H9 (cell line): ENCODE measurements around the gene SIN3A. TPM values are rescaled to one million over a fixed set of nuclear protein-coding genes. Genes with fewer than 3 reads are reported as not detected.

Experiments
- DNase-seq: peaks from one replicate; pipeline ENCODE4 v3.0.0-alpha.2; 2017
- H2AFZ ChIP-seq: one replicate; pipeline ENCODE4 v1.6.1; 2013; ENCODE audit warnings: mild to moderate bottlenecking, low read length, control low read depth, moderate library complexity
- H2AK5ac ChIP-seq: 2 replicates; pipeline ENCODE4 v1.6.1; 2013; ENCODE audit warnings: low read length, control low read depth, mixed read lengths; ENCODE audit not compliant: insufficient read length
- H2BK120ac ChIP-seq: one replicate; pipeline ENCODE4 v1.6.1; 2013; ENCODE audit warnings: low read depth, mild to moderate bottlenecking, low read length, control low read depth, inconsistent platforms; ENCODE audit not compliant: poor library complexity, severe bottlenecking
- H2BK12ac ChIP-seq: 2 replicates; pipeline ENCODE4 v1.6.1; 2013; ENCODE audit warnings: low read length, control low read depth, mixed read lengths, low read depth; ENCODE audit not compliant: insufficient read length
- H2BK15ac ChIP-seq: 2 replicates; pipeline ENCODE4 v1.6.1; 2013; ENCODE audit warnings: low read depth, low read length, control low read depth
- H2BK20ac ChIP-seq: one replicate; pipeline ENCODE4 v1.6.1; 2013; ENCODE audit warnings: low read depth, mild to moderate bottlenecking, low read length, control low read depth, inconsistent platforms; ENCODE audit not compliant: poor library complexity, severe bottlenecking
- H2BK5ac ChIP-seq: 2 replicates; pipeline ENCODE4 v1.6.1; 2013; ENCODE audit warnings: low read length, control low read depth, mixed read lengths; ENCODE audit not compliant: insufficient read length
- H3K14ac ChIP-seq: 2 replicates; pipeline ENCODE4 v1.6.1; 2013; ENCODE audit warnings: low read length, control low read depth; ENCODE audit not compliant: insufficient read depth
- H3K18ac ChIP-seq: 2 replicates; pipeline ENCODE4 v1.6.1; 2013; ENCODE audit warnings: low read depth, mild to moderate bottlenecking, mixed read lengths, low read length, control low read depth; ENCODE audit not compliant: insufficient read length
- H3K23ac ChIP-seq: 2 replicates; pipeline ENCODE4 v1.6.1; 2013; ENCODE audit warnings: low read length, control low read depth, mixed read lengths, low read depth; ENCODE audit not compliant: insufficient read length
- H3K23me2 ChIP-seq: 2 replicates; pipeline ENCODE4 v1.6.1; 2013; ENCODE audit warnings: low read depth, mild to moderate bottlenecking, mixed read lengths, low read length, control low read depth; ENCODE audit not compliant: insufficient read length, poor library complexity, severe bottlenecking
- H3K27ac ChIP-seq: 2 replicates; pipeline ENCODE4 v1.5.1; 2013; ENCODE audit warnings: low read length, control low read depth, mixed read lengths, low read depth; ENCODE audit not compliant: insufficient read length
- H3K27me3 ChIP-seq: 2 replicates; pipeline ENCODE4 v1.6.1; 2013; ENCODE audit warnings: low read length, control low read depth, inconsistent platforms; ENCODE audit not compliant: insufficient read depth
- H3K4ac ChIP-seq: 2 replicates; pipeline ENCODE4 v1.6.1; 2013; ENCODE audit warnings: low read depth, mild to moderate bottlenecking, control low read depth, inconsistent platforms, low read length, moderate library complexity
- H3K4me1 ChIP-seq: 2 replicates; pipeline ENCODE4 v1.6.1; 2013; ENCODE audit warnings: low read length, control low read depth, inconsistent platforms; ENCODE audit not compliant: insufficient read depth
- H3K4me2 ChIP-seq: 2 replicates; pipeline ENCODE4 v1.6.1; 2013; ENCODE audit warnings: low read length, control low read depth, mixed read lengths; ENCODE audit not compliant: insufficient read length, insufficient read depth
- H3K56ac ChIP-seq: 2 replicates; pipeline ENCODE4 v1.6.1; 2013; ENCODE audit warnings: low read depth, mild to moderate bottlenecking, mixed read lengths, low read length, control low read depth; ENCODE audit not compliant: insufficient read length
- H3K79me1 ChIP-seq: 2 replicates; pipeline ENCODE4 v1.6.1; 2013; ENCODE audit warnings: low read depth, mild to moderate bottlenecking, moderate library complexity, low read length, control low read depth, inconsistent platforms; ENCODE audit not compliant: insufficient read depth, poor library complexity, severe bottlenecking
- H3K79me2 ChIP-seq: 2 replicates; pipeline ENCODE4 v1.6.1; 2013; ENCODE audit warnings: low read length, control low read depth, inconsistent platforms; ENCODE audit not compliant: insufficient read depth
- H3K9ac ChIP-seq: 2 replicates; pipeline ENCODE4 v1.6.1; 2013; ENCODE audit warnings: low read length, control low read depth, mixed read lengths; ENCODE audit not compliant: insufficient read length; ENCODE audit errors: extremely low read depth
- H3K9me3 ChIP-seq: one replicate; pipeline ENCODE4 v1.6.1; 2013; ENCODE audit warnings: low read depth, low read length, inconsistent platforms; ENCODE audit not compliant: control insufficient read depth
- H3T11ph ChIP-seq: one replicate; pipeline ENCODE4 v1.6.1; 2013; ENCODE audit warnings: mild to moderate bottlenecking, low read length, control low read depth, inconsistent platforms
- H4K20me1 ChIP-seq: one replicate; pipeline ENCODE4 v1.6.1; 2013; ENCODE audit not compliant: control insufficient read depth, insufficient read length, insufficient read depth
- H4K5ac ChIP-seq: 2 replicates; pipeline ENCODE4 v1.6.1; 2013; ENCODE audit warnings: low read depth, mild to moderate bottlenecking, mixed read lengths, low read length, control low read depth; ENCODE audit not compliant: insufficient read length
- H4K8ac ChIP-seq: replicated peaks from 2 replicates; pipeline ENCODE4 v1.6.1; 2013; ENCODE audit warnings: low read length, control low read depth, mixed read lengths, low read depth; ENCODE audit not compliant: insufficient read length
- H4K91ac ChIP-seq: 2 replicates; pipeline ENCODE4 v1.6.1; 2013; ENCODE audit warnings: low read depth, mild to moderate bottlenecking, moderate library complexity, mixed read lengths, low read length, control low read depth; ENCODE audit not compliant: insufficient read length
- H3K27ac Mint-ChIP-seq, 3 experiments: 2 replicates in 2 of 3; 3 replicates in 1 of 3; pipeline ENCODE4 v1.8.0; 2020 to 2021; ENCODE audit warnings: mixed read lengths in 3 of 3, mild to moderate bottlenecking in 1 of 3, moderate library complexity in 1 of 3
- H3K27me3 Mint-ChIP-seq: 2 replicates; pipeline ENCODE4 v1.8.0; 2021; ENCODE audit warnings: low read depth, mild to moderate bottlenecking, moderate library complexity, mixed read lengths
- H3K36me3 Mint-ChIP-seq, 3 experiments: 2 replicates in 2 of 3; 3 replicates in 1 of 3; pipeline ENCODE4 v1.8.0; 2020 to 2021; ENCODE audit warnings: low read depth in 3 of 3, mixed read lengths in 3 of 3; ENCODE audit not compliant: insufficient read depth in 1 of 3
- H3K4me1 Mint-ChIP-seq, 2 experiments: 2 replicates each; pipeline ENCODE4 v1.8.0; 2020; ENCODE audit warnings: mixed read lengths in 2 of 2
- H3K4me3 Mint-ChIP-seq, 2 experiments: 2 replicates in 1 of 2; 3 replicates in 1 of 2; pipeline ENCODE4 v1.8.0; 2020 to 2021; ENCODE audit warnings: mild to moderate bottlenecking in 2 of 2, mixed read lengths in 2 of 2, moderate library complexity in 1 of 2
- H3K9me3 Mint-ChIP-seq, 2 experiments: 2 replicates in 1 of 2; 3 replicates in 1 of 2; pipeline ENCODE4 v1.8.0; 2020; ENCODE audit warnings: mild to moderate bottlenecking in 2 of 2, mixed read lengths in 2 of 2, moderate library complexity in 1 of 2
- CTCF ChIP-seq: fragments of 200-600 bp; sonication (generic); conservative IDR thresholded peaks from 3 replicates; pipeline ENCODE4 v1.8.0; 2021; ENCODE audit warnings: antibody characterized with exemption, mild to moderate bottlenecking
- WGBS: extraction: QIAGEN DNeasy Blood & Tissue Kit; methylation state at CpG from one replicate; pipeline ENCODE4 v1.1.7; 2013; ENCODE audit warnings: missing lambda C conversion rate, low lambda C conversion rate, mixed read lengths; ENCODE audit not compliant: insufficient read length; ENCODE audit errors: extremely low coverage; 5-methylcytosine and 5-hydroxymethylcytosine counted together
- total RNA-seq: library from RNA; stranded (reverse); gene quantifications from 2 replicates; pipeline ENCODE4 v1.2.1, GENCODE V29; 2021

Gene SIN3A
- total RNA-seq, 1 experiment from 2014 or later, result 102 TPM

GRCh38 chr15:75352186-75353080 is 99.1 kb downstream of the SIN3A start:
- H3K14ac ChIP-seq, result no peak overlapping the region
- H3K27ac ChIP-seq, result no peak overlapping the region
- Mint-ChIP-seq H3K4me3 (no peak overlapping the region), H3K9me3 (no peaks in the 10 kb centered on the region), H3K27ac (no peak overlapping the region), H3K36me3 (peaks cover 9 to 16% (median 10%) of the 10 kb centered on the region in 3 experiments; a peak in 6 of 7 replicates), H3K4me1 (peaks cover 5 to 6% of the 10 kb centered on the region in 2 experiments), H3K27me3 (peaks cover 12% of the 10 kb centered on the region)
- no peak overlapping the region for H2AK5ac ChIP-seq
- no peak overlapping the region for H3K56ac ChIP-seq
- DNase-seq, result no peak
- H3K27me3 ChIP-seq, result no peaks in the 10 kb centered on the region; the same call in 1 of the 2 replicates
- H3K23ac ChIP-seq, result no peak overlapping the region
- H2BK5ac ChIP-seq, result no peak overlapping the region
- H3K9ac ChIP-seq, result no peak overlapping the region
- TF ChIP-seq CTCF, result no peak
- H4K8ac ChIP-seq, result no peak overlapping the region
- no peak overlapping the region for H2BK15ac ChIP-seq
- H3K79me1 ChIP-seq, result no peaks in the 10 kb centered on the region
- H2BK12ac ChIP-seq, result no peak overlapping the region
- no peak overlapping the region for H2AFZ ChIP-seq
- no peaks in the 10 kb centered on the region for H3K4me1 ChIP-seq
- no peak overlapping the region for H4K5ac ChIP-seq
- no peak overlapping the region for H2BK20ac ChIP-seq
- no peaks in the 10 kb centered on the region for H4K20me1 ChIP-seq
- no peaks in the 10 kb centered on the region for H3K9me3 ChIP-seq
- H4K91ac ChIP-seq, result no peak overlapping the region
- H2BK120ac ChIP-seq, result no peak overlapping the region
- peaks cover 6% of the 10 kb centered on the region for H3K23me2 ChIP-seq
- H3K4ac ChIP-seq, result no peak overlapping the region
- no peak overlapping the region for H3K18ac ChIP-seq
- no peak overlapping the region for H3K4me2 ChIP-seq
- no peaks in the 10 kb centered on the region for H3K79me2 ChIP-seq
- H3T11ph ChIP-seq, result no peak overlapping the region
- no CpG with 5 or more reads among the region's 16 CpGs for WGBS
